GM18870 (cell line): ENCODE data around the gene MRM3.
"Not testable (repeated sequence)": the region's sequence is repeated elsewhere in the genome, so short reads cannot be mapped to it uniquely, and the experiment has no call there.

ENCODE experiments used
- ATAC-seq: cut with Tn5 transposase; IDR thresholded peaks from one replicate; pipeline ENCODE4 v1.9.1; 2021; ENCODE audit warnings: moderate library complexity; ENCODE audit not compliant: unreplicated experiment

Gene MRM3

GRCh38 chr17:814371-814770 is 32.2 kb downstream of the MRM3 start:
- no peak for ATAC-seq

DNA sequence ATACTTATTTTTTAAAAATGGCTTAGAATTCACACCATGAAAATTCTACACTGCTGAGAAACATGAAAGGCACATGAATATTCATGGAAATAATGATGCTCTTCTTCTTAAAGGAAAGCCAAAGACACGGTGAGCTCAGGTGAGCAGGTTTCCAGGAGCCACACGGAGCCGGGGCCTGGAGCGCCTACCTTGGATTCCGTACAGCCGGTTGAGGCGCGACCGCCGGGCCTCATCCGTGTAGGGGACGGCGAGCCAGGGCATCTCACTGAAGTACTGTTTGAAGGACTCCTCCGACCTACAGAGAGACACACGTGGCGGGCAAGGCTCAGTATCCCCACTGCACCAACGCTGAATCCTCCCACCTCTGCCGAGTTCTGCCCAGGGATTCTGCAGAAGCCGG is 37.1 kb downstream of the MRM3 start:
- no peak for ATAC-seq

DNA sequence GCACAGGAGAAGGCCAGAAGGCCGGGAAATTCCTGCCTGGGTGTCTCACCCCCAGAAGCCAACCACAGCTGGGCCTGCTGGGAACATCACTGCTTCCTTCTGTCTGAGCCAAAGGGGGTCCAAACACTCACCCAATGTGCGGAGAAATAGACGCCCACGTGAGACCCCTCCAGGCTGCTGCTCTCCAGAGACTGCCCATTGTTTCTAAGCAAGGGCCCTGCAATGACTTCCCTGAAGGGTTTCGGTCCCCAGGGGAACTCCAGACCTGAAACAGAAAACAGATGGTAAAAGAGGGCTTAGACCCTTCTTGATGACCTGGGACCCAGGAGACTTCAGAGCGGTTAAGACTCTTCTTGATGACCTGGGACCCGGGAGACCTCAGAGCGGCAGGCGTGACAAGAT is 41.3 kb downstream of the MRM3 start:
- ATAC-seq: no peak

DNA sequence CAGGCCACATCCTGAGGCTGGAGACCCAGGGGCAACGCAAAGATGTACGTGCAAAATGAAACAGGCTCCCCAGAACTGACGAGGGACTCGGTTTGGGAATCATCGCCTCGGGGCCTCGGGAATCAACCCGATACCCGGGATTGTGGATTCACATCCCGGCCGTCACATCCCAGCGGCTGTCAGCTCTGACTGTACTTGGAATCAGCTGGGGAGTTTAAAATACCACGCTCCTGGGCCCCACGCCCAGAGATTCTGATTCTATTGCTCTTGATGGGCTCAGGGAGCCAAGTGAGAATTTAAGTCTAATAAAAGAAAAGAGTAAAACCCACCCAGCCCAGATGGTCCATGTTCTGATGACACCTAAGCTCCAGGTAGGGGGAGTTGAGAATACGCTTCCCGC is 42.2 kb downstream of the MRM3 start:
- ATAC-seq: no peak

- ATAC-seq: no peak
These were observed 43.1 kb downstream of the MRM3 start for GRCh38 chr17:825216-825615.

GRCh38 chr17:826778-827177 is 44.6 kb downstream of the MRM3 start:
- ATAC-seq: no peak

- no peak for ATAC-seq
These were observed 46.6 kb downstream of the MRM3 start for GRCh38 chr17:828761-829160.

DNA sequence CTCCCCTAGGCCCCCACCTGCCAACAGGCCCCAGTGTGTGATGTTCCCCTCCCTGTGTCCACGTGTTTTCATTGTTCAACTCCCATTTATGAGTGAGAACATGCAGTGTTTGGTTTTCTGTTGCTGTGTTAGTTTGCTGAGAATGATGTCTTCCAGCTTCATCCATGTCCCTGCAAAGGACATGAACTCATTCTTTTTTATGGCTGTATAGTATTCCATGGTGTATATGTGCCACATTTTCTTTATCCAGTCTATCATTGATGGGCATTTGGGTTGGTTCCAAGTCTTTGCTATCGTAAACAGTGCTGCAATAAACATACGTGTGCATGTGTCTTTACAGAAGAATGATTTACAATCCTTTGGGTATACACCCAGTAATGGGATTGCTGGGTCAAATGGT is 47.5 kb downstream of the MRM3 start:
- ATAC-seq: not testable (repeated sequence)

DNA sequence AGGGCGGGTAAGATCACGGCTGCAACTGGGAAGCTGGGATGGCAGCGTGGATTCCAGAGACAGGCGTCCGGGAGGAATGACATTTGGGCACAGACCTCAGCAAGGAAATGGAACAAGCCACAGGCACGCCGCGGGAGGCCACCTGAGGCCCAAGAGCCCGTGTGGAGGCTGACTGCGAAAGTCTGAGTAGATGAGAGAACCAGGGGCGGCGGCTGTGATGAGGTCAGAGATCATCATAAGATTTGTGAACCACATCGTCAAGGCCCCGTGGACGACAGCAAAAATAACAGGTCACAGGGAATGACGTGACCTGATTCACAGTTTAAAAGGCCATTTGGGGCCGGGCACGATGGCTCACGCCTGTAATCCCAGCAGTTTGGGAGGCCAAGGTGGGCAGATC is 48.2 kb downstream of the MRM3 start:
- no peak for ATAC-seq

GRCh38 chr17:830950-831349 is 48.8 kb downstream of the MRM3 start:
- no peak for ATAC-seq

- ATAC-seq: no peak
These were observed 52.0 kb downstream of the MRM3 start for GRCh38 chr17:834136-834535.

GRCh38 chr17:835263-835662 is 53.1 kb downstream of the MRM3 start:
- ATAC-seq: no peak

DNA sequence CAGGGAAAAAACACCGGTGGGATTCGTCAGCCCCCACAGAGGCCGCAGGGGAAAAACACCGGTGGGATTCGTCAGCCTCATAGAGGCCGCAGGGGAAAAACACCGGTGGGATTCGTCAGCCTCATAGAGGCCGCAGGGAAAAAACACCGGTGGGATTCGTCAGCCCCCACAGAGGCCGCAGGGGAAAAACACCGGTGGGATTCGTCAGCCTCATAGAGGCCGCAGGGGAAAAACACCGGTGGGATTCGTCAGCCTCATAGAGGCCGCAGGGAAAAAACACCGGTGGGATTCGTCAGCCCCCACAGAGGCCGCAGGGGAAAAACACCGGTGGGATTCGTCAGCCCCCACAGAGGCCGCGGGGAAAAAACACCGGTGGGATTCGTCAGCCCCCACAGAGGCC is 53.6 kb downstream of the MRM3 start:
- ATAC-seq: not testable (repeated sequence)

DNA sequence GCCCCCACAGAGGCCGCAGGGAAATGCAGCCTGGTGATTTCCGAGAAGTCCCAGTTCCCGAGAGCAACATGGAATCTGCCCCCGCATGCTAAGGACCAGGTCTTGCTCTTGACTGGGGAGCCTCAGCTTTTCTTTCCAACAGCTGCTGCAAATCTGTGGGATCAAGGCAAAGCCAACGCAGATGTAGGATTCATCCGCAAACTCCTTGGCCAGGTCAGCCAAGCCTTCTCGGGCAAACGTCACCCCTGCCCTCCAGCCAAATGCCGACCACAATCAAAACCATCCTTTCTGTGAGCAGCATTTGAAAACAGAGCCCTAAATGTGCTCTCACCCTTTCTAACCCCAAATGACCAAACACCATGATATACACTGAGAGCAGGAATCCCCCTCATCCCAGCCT is 54.0 kb downstream of the MRM3 start:
- no peak for ATAC-seq

DNA sequence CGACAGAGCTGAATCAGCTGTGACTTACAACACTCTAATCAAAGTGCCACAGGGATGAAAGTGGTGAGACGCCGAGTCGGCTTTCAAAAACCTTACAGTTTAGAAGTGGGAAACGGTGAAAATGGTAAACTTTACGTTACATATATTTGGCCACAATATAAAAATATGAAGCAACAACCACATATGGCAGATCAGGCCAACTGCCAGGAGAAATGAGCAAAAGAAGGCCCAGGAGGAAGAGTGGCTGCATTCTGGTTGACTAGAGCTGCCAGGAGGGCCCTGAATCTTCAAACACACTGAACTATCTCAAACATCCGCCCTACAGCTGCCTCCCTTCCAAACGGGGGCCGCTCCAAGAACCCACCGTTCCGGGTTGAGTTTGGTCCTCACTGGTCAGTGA is 56.3 kb downstream of the MRM3 start:
- ATAC-seq: no peak

DNA sequence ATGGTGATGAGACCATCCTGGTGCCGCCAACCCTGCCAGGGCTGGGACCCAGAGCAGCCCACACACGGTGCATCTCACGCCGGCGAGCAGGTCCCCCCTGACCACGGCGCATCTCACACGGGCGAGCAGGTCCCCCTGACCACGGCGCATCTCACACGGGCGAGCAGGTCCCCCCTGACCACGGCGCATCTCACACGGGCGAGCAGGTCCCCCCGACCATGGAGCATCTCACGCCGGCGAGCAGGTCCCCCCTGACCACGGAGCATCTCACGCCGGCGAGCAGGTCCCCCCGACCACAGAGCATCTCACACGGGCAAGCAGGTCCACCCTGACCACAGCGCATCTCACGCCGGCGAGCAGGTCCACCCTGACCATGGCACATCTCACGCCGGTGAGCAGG is 59.2 kb downstream of the MRM3 start:
- no peak for ATAC-seq
